ENCODE results near the gene CNNM4.

DNA sequence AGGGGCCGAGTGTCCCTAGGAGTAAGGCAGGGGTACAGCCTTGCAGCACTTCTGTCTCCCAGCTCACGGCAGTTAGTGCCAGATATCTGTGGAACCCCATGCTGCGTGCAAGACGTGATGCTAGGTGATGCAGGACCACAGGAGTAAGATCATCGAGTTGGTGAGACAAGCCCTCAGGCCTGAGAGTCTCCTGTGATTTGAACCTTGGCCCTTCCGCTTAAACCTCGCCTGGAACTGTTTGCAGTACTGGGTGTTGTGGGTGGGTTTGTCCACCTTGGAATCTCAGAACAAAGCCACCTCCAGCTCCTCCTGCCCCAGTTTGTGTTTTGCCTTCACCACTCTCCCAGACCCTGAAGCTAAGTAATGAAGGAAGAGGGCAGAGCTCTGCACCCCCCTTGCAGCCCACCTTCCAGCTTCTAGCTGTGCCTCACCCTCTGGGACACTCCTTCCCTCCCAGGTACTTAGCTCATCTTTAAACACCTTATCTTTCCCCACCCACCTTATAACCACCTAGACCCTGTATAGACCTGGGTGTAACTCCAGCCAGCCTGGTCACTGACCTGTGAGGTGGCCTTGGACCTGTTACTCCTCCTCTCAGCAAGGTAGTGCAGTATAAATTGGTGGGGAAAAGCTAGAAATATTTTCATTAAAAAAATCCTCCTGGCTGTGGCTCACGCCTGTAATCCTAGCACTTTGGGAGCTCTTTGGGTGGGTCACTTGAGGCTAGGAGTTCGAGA, 6.6 kb downstream of the CNNM4 start:
- TF ChIP-seq, protein P1, sequence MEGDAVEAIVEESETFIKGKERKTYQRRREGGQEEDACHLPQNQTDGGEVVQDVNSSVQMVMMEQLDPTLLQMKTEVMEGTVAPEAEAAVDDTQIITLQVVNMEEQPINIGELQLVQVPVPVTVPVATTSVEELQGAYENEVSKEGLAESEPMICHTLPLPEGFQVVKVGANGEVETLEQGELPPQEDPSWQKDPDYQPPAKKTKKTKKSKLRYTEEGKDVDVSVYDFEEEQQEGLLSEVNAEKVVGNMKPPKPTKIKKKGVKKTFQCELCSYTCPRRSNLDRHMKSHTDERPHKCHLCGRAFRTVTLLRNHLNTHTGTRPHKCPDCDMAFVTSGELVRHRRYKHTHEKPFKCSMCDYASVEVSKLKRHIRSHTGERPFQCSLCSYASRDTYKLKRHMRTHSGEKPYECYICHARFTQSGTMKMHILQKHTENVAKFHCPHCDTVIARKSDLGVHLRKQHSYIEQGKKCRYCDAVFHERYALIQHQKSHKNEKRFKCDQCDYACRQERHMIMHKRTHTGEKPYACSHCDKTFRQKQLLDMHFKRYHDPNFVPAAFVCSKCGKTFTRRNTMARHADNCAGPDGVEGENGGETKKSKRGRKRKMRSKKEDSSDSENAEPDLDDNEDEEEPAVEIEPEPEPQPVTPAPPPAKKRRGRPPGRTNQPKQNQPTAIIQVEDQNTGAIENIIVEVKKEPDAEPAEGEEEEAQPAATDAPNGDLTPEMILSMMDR (IDR thresholded peaks at IDR 0.05; ENCODE audit: insufficient read depth, low read depth, low read length): no peak
- TF ChIP-seq EZH2 (IDR thresholded peaks at IDR 0.05; ENCODE audit: insufficient read depth, low read length): no peak
